CD14-positive monocyte (primary cell): ENCODE data around the gene NELL1. TPM values are rescaled to one million over a fixed set of nuclear protein-coding genes. Genes with fewer than 3 reads are reported as not detected.

Source experiments
- DNase-seq, 3 donors: peaks; one replicate each; pipeline ENCODE4 v3.0.0-alpha.2; 2011 to 2022
- H2AFZ ChIP-seq: 2 replicates; pipeline ENCODE4 v1.6.0; 2012; ENCODE audit warnings: mild to moderate bottlenecking, low read depth, low read length, inconsistent platforms; ENCODE audit not compliant: insufficient read depth, poor library complexity, severe bottlenecking
- H3K27ac ChIP-seq, 2 donors: 1 replicate in 1 of 2; 2 replicates in 1 of 2; pipeline ENCODE4 v1.5.1; 2012 to 2013; ENCODE audit warnings: low read length in 2 of 2, control low read depth in 1 of 2, inconsistent platforms in 1 of 2, low read depth in 1 of 2, mild to moderate bottlenecking in 1 of 2
- H3K27me3 ChIP-seq, 2 donors: one replicate each; pipeline versions ENCODE4 v1.6.0 to v1.6.1; 2011 to 2013; ENCODE audit warnings: low read length in 2 of 2; ENCODE audit not compliant: control insufficient read depth in 2 of 2, insufficient read depth in 2 of 2
- H3K36me3 ChIP-seq, 2 donors: replicated peaks in 1 of 2; 1 replicate in 1 of 2; 2 replicates in 1 of 2; pipeline versions ENCODE4 v1.5.1 to v1.6.1; 2012 to 2013; ENCODE audit warnings: low read length in 2 of 2, control low read depth in 1 of 2, inconsistent platforms in 1 of 2, mild to moderate bottlenecking in 1 of 2; ENCODE audit not compliant: insufficient read depth in 2 of 2, control insufficient read depth in 1 of 2
- H3K4me1 ChIP-seq, 2 donors: 1 replicate in 1 of 2; 2 replicates in 1 of 2; pipeline versions ENCODE4 v1.5.1 to v1.6.1; 2012 to 2013; ENCODE audit warnings: low read length in 2 of 2, control low read depth in 1 of 2, inconsistent platforms in 1 of 2, mild to moderate bottlenecking in 1 of 2, moderate library complexity in 1 of 2; ENCODE audit not compliant: insufficient read depth in 2 of 2, control insufficient read depth in 1 of 2
- H3K4me2 ChIP-seq: replicated peaks from 2 replicates; pipeline ENCODE3; 2012; ENCODE audit warnings: low read length, moderate library complexity, mild to moderate bottlenecking; ENCODE audit not compliant: poor library complexity, severe bottlenecking; ENCODE audit errors: extremely low read depth
- H3K4me3 ChIP-seq, 3 experiments: fragments of 200-600 bp in 1 of 3; sonication (generic) in 1 of 3; replicated peaks in 1 of 3; 1 replicate in 2 of 3; 2 replicates in 1 of 3; pipeline ENCODE4 v1.5.1; 2011 to 2013; ENCODE audit warnings: low read length in 3 of 3, mild to moderate bottlenecking in 3 of 3, control low read depth in 2 of 3, low read depth in 2 of 3, inconsistent platforms in 1 of 3, moderate library complexity in 1 of 3
- H3K79me2 ChIP-seq: 2 replicates; pipeline ENCODE4 v1.6.0; 2012; ENCODE audit warnings: mild to moderate bottlenecking, control low read depth, inconsistent platforms, low read length, moderate library complexity; ENCODE audit not compliant: insufficient read depth
- H3K9ac ChIP-seq: 2 replicates; pipeline ENCODE4 v1.6.0; 2017; ENCODE audit warnings: low read length, mild to moderate bottlenecking; ENCODE audit not compliant: insufficient read depth, poor library complexity, severe bottlenecking
- H3K9me3 ChIP-seq, 2 donors: replicated peaks in 1 of 2; 1 replicate in 1 of 2; 2 replicates in 1 of 2; pipeline versions ENCODE4 v1.5.1 to v1.6.1; 2012 to 2013; ENCODE audit warnings: low read length in 2 of 2, control low read depth in 1 of 2; ENCODE audit not compliant: control insufficient read depth in 1 of 2, insufficient read depth in 1 of 2
- H4K20me1 ChIP-seq: 2 replicates; pipeline ENCODE4 v1.6.0; 2012; ENCODE audit warnings: mild to moderate bottlenecking, low read length, control low read depth, moderate library complexity; ENCODE audit not compliant: insufficient read depth
- H3K27ac Mint-ChIP-seq, 7 donors: one replicate each; pipeline ENCODE4 v1.8.0; 2020; ENCODE audit warnings: mild to moderate bottlenecking in 7 of 7, mixed read lengths in 7 of 7, moderate library complexity in 6 of 7, inconsistent platforms in 2 of 7
- H3K27me3 Mint-ChIP-seq, 3 donors: one replicate each; pipeline ENCODE4 v1.8.0; 2021 to 2022; ENCODE audit warnings: low read depth in 3 of 3, mild to moderate bottlenecking in 3 of 3, mixed read lengths in 3 of 3, moderate library complexity in 3 of 3, inconsistent platforms in 1 of 3
- H3K36me3 Mint-ChIP-seq, 2 donors: one replicate each; pipeline ENCODE4 v1.8.0; 2020; ENCODE audit warnings: mixed read lengths in 2 of 2, inconsistent platforms in 1 of 2, mild to moderate bottlenecking in 1 of 2
- H3K4me1 Mint-ChIP-seq: one replicate; pipeline ENCODE4 v1.8.0; 2020; ENCODE audit warnings: mild to moderate bottlenecking, mixed read lengths
- H3K4me3 Mint-ChIP-seq, 2 donors: one replicate each; pipeline ENCODE4 v1.8.0; 2020; ENCODE audit warnings: mild to moderate bottlenecking in 2 of 2, mixed read lengths in 2 of 2, moderate library complexity in 1 of 2
- H3K9me3 Mint-ChIP-seq, 7 donors: one replicate each; pipeline ENCODE4 v1.8.0; 2020 to 2022; ENCODE audit warnings: mixed read lengths in 7 of 7, mild to moderate bottlenecking in 6 of 7, moderate library complexity in 6 of 7, inconsistent platforms in 2 of 7
- WGBS: methylation state at CpG from one replicate; pipeline ENCODE4 v1.1.5; 2013; ENCODE audit warnings: missing lambda C conversion rate; ENCODE audit not compliant: insufficient coverage; 5-methylcytosine and 5-hydroxymethylcytosine counted together
- intact Hi-C, 2 donors: fragments of 100-400 bp; cut with micrococcal nuclease; formaldehyde crosslinking; loops; one replicate each; pipeline versions ENCODE4 v1.15.0 to v1.15.1; 2023
- polyA plus RNA-seq, 3 donors: library from polyadenylated mRNA; depleted of rRNA in 1 of 3; unstranded in 2 of 3; stranded (reverse) in 1 of 3; fragments of 300-500 nt in 2 of 3; fragments of >200 nt in 1 of 3; fragmentation: Illumina TruSeq in 2 of 3; gene quantifications; 1 replicate in 2 of 3; 2 replicates in 1 of 3; pipeline ENCODE4 v1.2.3, GENCODE V29; 2012 to 2021
- TF ChIP-seq, protein P1 (sequence below): fragments of 200-600 bp; IDR thresholded peaks from one replicate; pipeline ENCODE4 v1.8.0; 2022; ENCODE audit warnings: antibody characterized with exemption, mild to moderate bottlenecking

The NELL1 gene
- polyA plus RNA-seq, 3 donors: not detected

DNA sequence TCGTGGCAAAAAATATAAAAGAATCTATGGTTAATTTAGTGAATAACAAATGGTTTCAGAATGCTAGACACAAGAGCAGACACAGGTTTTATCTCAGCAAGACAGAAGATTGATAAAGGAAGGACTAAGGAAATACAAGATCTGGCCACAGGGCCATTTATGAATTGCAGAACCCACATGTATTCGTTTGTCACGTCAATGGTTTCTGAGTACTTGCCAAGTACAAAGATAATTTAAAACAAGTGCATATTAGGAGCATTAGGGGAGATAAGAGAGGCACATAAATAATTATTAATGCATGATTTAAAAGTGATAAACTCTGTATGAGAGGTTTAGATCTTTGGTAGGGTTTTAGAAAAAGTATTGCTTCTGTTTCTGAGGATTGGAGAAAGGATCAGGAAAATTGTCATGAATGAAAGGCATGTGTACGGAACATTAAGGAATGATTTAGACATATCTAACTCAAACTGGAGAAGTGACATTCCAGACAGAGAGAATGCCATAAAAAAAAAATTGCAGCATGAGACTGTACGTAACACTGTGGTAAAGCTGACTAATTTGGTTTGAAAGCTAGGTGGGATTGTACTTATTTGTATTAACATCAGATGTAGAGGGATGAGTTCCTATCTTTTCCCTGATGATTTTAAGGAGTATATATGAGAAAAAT is 727.1 kb downstream of the NELL1 start:
- Mint-ChIP-seq H3K27me3 (no peaks in the 10 kb centered on the region), H3K36me3 (no peaks in the 10 kb centered on the region), H3K4me3 (no peak overlapping the region), H3K4me1 (no peaks in the 10 kb centered on the region), H3K27ac (no peak overlapping the region), H3K9me3 (peaks cover 0 to 2% (median 0%) of the 10 kb centered on the region in 7 donors)
- no peak overlapping the region for H3K4me2 ChIP-seq
- no peak for DNase-seq
- no peaks in the 10 kb centered on the region for H3K36me3 ChIP-seq
- H3K79me2 ChIP-seq: no peaks in the 10 kb centered on the region
- H4K20me1 ChIP-seq: no peaks in the 10 kb centered on the region
- WGBS: no CpG with 5 or more reads among the region's 5 CpGs
- no peak overlapping the region for H3K4me3 ChIP-seq
- intact Hi-C loops: no loop called here
- H3K9ac ChIP-seq: no peak overlapping the region
- H2AFZ ChIP-seq: no peak overlapping the region
- H3K9me3 ChIP-seq: no peaks in the 10 kb centered on the region
- no peaks in the 10 kb centered on the region for H3K4me1 ChIP-seq
- no peaks in the 10 kb centered on the region for H3K27me3 ChIP-seq
- no peak overlapping the region for H3K27ac ChIP-seq
- TF ChIP-seq, protein P1, sequence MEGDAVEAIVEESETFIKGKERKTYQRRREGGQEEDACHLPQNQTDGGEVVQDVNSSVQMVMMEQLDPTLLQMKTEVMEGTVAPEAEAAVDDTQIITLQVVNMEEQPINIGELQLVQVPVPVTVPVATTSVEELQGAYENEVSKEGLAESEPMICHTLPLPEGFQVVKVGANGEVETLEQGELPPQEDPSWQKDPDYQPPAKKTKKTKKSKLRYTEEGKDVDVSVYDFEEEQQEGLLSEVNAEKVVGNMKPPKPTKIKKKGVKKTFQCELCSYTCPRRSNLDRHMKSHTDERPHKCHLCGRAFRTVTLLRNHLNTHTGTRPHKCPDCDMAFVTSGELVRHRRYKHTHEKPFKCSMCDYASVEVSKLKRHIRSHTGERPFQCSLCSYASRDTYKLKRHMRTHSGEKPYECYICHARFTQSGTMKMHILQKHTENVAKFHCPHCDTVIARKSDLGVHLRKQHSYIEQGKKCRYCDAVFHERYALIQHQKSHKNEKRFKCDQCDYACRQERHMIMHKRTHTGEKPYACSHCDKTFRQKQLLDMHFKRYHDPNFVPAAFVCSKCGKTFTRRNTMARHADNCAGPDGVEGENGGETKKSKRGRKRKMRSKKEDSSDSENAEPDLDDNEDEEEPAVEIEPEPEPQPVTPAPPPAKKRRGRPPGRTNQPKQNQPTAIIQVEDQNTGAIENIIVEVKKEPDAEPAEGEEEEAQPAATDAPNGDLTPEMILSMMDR: no peak

DNA sequence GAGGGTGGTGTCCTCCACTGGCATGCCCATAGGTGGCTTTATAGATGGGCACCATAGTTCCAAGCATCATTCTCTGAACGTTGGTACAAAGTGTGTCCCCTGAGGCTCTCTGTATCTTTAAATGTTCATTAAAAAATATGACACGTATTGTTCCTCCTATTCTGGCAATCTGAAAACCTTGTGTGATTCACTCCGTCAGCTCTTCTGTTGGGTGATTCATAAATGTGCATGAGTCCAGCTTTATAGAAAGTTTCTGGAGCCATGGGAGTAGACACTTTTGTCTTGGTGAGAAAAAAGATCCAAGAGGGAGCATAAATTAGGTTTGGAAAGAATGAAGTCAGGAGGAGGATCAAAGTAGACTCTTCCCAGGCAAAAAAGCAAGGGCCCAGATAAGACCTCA is 728.8 kb downstream of the NELL1 start:
- WGBS: 100% methylated on average over 1 of the region's 3 CpGs
- peaks cover 0 to 2% (median 0%) of the 10 kb centered on the region in 7 donors for H3K9me3 Mint-ChIP-seq
- no peak overlapping the region for H3K27ac Mint-ChIP-seq

More for the DNA sequence above, 728.8 kb downstream of the NELL1 start:
- no peaks in the 10 kb centered on the region for H3K27me3 Mint-ChIP-seq
- no peak overlapping the region for H3K4me2 ChIP-seq
- H3K4me3 Mint-ChIP-seq: no peak overlapping the region
- no peak overlapping the region for H3K4me3 ChIP-seq
- no peak overlapping the region for H3K9ac ChIP-seq
- no peaks in the 10 kb centered on the region for H3K4me1 ChIP-seq
- H3K36me3 Mint-ChIP-seq: no peaks in the 10 kb centered on the region
- H2AFZ ChIP-seq: no peak overlapping the region
- no peak overlapping the region for H3K27ac ChIP-seq
- no peaks in the 10 kb centered on the region for H3K27me3 ChIP-seq
- intact Hi-C loops: no loop called here
- no peaks in the 10 kb centered on the region for H3K36me3 ChIP-seq
- no peaks in the 10 kb centered on the region for H4K20me1 ChIP-seq
- TF ChIP-seq, protein P1: no peak
- H3K4me1 Mint-ChIP-seq: no peaks in the 10 kb centered on the region
- no peak for DNase-seq
- no peaks in the 10 kb centered on the region for H3K9me3 ChIP-seq
- no peaks in the 10 kb centered on the region for H3K79me2 ChIP-seq
